NOMO-1 treated with dmso at 0.1 percent for 144 hours (cell line): ENCODE data around the gene CLDN11.

Experiments
- DNase-seq: peaks from one replicate; lab custom pipeline; 2025; ENCODE audit not compliant: unreplicated experiment; lab: John Stamatoyannopoulos, UW

Gene CLDN11

GRCh38 chr3:170418422-170419398 is at the start of gene CLDN11:
Gene CLDN11 (plus strand): TSS chr3:170418868. CDS start chr3:170419067, 199 bp downstream.
- DNase-seq = no peak

DNA sequence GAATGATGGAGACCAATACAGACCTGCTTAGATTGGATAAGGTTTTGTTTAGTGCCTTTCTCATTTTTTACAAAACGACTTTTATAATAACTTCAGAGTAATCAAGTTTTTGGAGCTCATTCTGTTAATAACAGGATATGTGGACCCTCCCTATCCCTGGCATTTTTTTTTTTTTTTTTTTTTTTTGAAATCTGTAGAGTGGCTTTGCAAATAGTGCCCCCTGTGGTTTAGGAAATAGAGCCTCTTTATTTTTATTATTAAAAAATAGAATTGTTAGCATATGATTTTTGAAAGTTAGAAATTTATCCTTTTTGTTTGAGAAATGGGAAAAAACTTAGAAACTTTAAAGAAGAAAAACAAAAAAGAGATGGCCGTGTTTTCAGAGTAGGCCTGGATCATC is 49.7 kb upstream of the CLDN11 start:
- no peak for DNase-seq

- DNase-seq = no peak
Observed at GRCh38 chr3:170372190-170372879, 46.3 kb upstream of the CLDN11 start.

DNA sequence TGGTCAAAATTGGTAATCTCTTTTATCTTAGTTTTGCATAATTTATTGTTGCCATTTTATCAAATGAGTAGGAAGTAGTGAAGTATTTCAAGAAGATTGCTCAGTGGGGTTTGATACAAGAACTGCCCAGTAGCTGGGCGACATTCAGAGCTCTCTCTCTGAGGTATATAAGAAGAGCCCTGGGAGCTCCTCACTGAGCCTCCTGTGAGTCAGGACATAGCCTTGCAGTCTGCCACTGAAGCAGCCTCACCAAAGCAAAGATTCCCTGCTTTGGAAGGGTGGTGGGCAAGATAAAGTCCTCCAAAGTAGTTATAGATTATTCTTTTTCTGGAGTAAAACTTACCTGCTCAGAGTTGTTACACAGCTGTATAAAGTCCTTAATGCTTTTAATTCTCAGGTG is 35.1 kb upstream of the CLDN11 start:
- no peak for DNase-seq

DNA sequence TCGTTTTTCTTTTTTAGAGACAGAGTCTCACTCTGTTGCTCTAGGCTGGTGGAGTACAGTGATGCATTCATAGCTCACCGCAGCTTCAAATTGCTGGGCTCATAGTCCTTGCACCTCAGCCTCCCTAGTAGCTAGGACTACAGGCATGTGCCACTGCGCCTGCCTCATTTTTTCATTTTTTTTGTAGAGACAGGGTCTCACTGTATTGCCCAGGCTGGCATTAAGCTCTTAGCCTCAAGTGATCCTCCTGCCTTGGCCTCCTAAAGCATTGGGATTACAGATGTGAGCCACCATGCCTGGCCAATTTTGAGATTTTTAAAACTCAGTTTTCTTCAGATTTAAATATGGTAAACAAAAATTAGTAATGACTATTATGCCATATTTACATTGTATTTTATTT is 32.2 kb upstream of the CLDN11 start:
- no peak for DNase-seq

DNA sequence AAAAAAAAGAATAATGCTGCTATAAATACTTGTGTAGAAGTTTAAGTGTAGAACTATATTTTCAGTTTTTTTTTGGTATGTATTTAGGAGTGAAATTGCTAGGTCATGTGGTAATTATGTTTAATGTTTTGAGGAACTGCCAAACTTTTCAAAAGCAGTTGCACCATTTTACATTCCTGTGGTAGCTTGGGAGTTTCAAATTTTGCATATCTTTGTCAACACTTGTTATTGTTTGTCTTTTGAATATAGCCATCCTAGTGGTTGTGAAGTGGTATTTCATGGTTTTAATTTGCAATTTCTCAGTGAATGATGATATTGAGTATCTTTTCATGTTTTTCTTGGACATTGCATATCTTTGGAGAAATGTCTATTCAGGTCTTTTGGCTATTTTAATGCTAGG is 30.7 kb upstream of the CLDN11 start:
- no peak for DNase-seq

- DNase-seq = no peak
Observed at GRCh38 chr3:170391108-170391507, 27.6 kb upstream of the CLDN11 start.

- DNase-seq = no peak
Observed at GRCh38 chr3:170397685-170398084, 21.0 kb upstream of the CLDN11 start.

DNA sequence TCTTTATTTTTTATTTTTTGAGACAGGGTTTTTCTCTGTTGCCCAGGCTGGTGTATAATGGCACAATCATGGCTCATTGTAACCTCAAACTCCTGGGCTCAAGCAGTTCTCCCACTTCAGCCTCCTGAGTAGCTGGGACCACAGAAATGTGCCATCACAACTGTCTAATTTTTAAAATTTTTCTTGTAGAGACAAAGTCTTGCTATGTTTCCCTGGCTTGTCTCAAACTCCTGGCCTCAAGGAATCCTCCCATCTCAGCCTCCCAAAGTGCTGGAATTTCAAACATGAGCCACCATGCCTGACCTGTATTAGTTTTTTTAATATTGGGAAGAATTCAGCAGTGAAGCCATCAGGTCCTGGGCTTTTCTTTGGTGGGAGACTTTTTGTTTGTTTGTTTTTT is 13.6 kb upstream of the CLDN11 start:
- DNase-seq = no peak

DNA sequence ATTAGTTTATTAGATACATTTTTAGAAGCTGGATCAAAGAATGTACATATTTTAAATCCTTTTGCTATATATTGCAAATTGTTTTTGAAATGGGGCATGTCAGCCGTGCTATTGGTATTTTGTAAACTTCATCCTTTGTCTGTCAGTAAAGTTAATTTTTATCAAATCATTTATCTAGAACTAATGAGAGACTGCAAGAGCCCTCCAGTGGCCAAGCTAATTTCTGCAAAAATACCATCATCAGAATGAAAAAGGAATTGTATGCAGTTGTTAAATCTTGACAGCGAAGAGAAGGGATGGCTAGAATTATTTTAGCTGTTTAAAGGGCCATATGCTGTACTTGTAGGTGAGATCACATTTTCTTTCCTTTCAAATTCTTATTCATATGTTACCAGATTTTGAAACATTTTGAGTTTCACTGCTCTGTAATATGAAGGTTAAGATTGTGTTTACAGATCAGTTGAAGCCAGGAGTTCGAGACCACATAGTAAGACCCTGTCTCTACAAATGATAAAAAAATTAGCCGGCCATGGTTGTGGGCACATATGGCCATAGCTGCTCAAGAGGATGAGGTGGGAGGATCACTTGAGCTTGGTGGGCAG is 8.1 kb upstream of the CLDN11 start:
- no peak for DNase-seq

DNA sequence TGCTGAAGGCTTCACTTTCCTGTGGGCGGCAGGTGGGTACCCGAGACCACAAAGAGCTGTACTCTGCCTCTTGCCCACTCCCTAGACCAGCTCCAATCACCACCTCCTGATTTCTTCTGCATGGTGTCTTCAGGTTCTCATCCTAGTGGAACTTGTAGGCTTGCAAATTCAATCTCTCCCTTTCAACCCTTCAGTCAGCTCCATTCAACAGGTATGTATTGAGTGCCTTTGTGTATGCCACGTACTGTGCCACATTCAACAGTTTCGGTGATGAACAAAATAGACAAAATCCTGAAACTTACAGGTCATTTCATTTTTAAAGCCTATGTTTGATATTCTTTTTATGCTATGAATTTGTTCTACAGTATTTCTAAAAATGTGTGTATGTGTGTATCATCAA is 5.4 kb upstream of the CLDN11 start:
- DNase-seq = no peak

- peak; percentile 45 for DNase-seq
Observed at GRCh38 chr3:170414202-170414663, 4.4 kb upstream of the CLDN11 start.

DNA sequence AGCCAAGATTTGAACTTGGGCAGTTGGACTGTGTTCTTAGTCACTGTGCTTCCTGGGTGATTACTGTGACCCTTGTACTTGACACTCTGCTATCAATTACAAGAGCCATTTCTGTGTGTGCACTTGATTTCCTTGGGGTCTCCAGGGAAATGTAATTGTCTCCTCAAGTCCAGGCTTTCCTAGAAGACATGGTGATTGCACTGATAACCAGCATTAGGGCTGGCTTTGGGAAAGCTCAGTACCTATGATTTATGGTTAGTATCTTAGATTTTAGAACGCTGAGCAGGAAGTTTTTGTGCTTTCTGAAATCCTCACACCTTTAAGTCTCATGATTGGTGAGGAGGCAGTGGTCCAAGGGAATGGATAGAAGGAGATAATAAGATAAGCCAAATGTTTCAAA is 1.6 kb upstream of the CLDN11 start:
- DNase-seq = no peak

DNA sequence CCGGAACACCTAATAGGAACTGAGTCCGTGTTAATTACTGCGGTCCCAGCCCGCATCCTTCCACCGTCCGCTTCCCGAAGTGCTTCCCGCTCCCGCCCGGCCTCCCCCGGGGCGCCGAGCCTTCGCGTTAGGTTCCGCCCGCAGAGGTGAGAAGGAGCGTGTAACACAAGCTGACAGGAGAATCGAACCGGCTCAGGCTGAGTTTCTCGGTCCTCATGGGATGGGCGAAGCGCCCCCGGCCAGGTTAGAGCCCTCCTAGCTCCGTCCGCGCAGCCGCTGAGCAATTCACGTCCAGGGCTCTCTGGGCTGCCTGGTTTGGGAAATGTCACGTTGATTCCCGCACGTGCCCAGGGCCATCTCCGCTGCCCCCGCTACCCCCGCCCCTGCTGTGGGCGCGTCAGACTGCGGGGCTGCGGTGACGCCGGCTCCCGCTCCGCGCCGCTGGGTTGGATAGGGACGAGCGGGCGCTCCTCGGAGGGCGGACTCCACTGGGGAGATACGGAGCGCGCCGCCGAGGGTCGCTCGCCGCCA is 954 bp downstream of the CLDN11 start:
- DNase-seq = no peak

- no peak for DNase-seq
Observed at GRCh38 chr3:170420307-170420821, 1.7 kb downstream of the CLDN11 start.

DNA sequence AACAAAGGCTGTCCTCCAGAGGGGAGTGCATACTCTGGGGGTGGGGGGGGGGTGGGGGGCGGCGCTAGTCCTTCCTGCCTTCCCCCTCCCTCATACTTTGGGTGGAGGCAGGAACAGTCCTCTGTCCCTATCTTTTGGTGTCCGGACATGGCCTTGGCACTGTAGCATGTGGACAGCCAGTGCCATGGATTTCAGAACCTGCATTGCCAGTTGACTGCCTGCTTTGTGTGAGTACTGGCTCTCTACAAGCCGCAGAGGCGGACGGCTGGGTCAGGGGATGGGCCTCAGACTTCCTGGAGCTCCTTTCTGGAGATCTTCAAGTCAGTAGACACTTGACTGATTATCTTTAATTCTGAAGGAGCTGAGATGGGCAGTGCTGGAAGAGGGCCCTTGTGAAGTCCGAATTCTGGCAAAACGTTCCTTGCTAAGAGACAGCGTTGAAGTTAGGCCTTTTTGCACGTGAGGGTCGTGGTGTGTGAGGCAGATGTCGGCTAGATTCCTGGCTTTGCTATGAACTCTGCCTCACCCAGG is 2.5 kb downstream of the CLDN11 start:
- DNase-seq = no peak

- DNase-seq = no peak
Observed at GRCh38 chr3:170421758-170422157, 3.1 kb downstream of the CLDN11 start.

GRCh38 chr3:170423001-170423615 is 4.4 kb downstream of the CLDN11 start:
- no peak for DNase-seq

- DNase-seq = no peak
Observed at GRCh38 chr3:170424879-170425278, 6.2 kb downstream of the CLDN11 start.

- DNase-seq = no peak
Observed at GRCh38 chr3:170425491-170426239, 7.0 kb downstream of the CLDN11 start.
